Activated naive CD4-positive, alpha-beta T cell (primary cell): ENCODE data around the gene CHST8.

Source experiments
- DNase-seq, 4 experiments: peaks; one replicate each; lab custom pipeline; 2025; lab: John Stamatoyannopoulos, UW

The CHST8 gene

GRCh38 chr19:33673996-33674625 lies 52.4 kb downstream of the CHST8 start:
- DNase-seq, result no peak

- DNase-seq, result no peak
Observed at GRCh38 chr19:33674626-33675367, 53.0 kb downstream of the CHST8 start.

- no peak for DNase-seq
Observed at GRCh38 chr19:33675501-33676124, 53.9 kb downstream of the CHST8 start.

GRCh38 chr19:33676999-33677665 lies 55.4 kb downstream of the CHST8 start:
- DNase-seq, result no peak

- DNase-seq, result no peak
Observed at GRCh38 chr19:33677745-33678426, 56.1 kb downstream of the CHST8 start.

- no peak for DNase-seq
Observed at GRCh38 chr19:33678796-33679585, 57.2 kb downstream of the CHST8 start.

GRCh38 chr19:33679696-33680095 lies 57.9 kb downstream of the CHST8 start:
- DNase-seq, result no peak

- DNase-seq, result no peak
Observed at GRCh38 chr19:33681081-33681680, 59.4 kb downstream of the CHST8 start.

- no peak for DNase-seq
Observed at GRCh38 chr19:33683881-33684537, 62.3 kb downstream of the CHST8 start.

GRCh38 chr19:33684538-33685232 lies 62.9 kb downstream of the CHST8 start:
- DNase-seq, result no peak

GRCh38 chr19:33685541-33685940 lies 63.8 kb downstream of the CHST8 start:
- DNase-seq, result no peak

- DNase-seq, result no peak
Observed at GRCh38 chr19:33686262-33686661, 64.5 kb downstream of the CHST8 start.

GRCh38 chr19:33686687-33687480 lies 65.1 kb downstream of the CHST8 start:
- no peak for DNase-seq

- DNase-seq, result no peak
Observed at GRCh38 chr19:33687481-33688170, 65.9 kb downstream of the CHST8 start.

GRCh38 chr19:33688171-33688992 lies 66.6 kb downstream of the CHST8 start:
- DNase-seq, result no peak

GRCh38 chr19:33689138-33689746 lies 67.5 kb downstream of the CHST8 start:
- DNase-seq, result no peak

GRCh38 chr19:33689868-33690267 lies 68.1 kb downstream of the CHST8 start:
- DNase-seq, result no peak
